Measurements from ENCODE around the gene SF3B6.

DNA sequence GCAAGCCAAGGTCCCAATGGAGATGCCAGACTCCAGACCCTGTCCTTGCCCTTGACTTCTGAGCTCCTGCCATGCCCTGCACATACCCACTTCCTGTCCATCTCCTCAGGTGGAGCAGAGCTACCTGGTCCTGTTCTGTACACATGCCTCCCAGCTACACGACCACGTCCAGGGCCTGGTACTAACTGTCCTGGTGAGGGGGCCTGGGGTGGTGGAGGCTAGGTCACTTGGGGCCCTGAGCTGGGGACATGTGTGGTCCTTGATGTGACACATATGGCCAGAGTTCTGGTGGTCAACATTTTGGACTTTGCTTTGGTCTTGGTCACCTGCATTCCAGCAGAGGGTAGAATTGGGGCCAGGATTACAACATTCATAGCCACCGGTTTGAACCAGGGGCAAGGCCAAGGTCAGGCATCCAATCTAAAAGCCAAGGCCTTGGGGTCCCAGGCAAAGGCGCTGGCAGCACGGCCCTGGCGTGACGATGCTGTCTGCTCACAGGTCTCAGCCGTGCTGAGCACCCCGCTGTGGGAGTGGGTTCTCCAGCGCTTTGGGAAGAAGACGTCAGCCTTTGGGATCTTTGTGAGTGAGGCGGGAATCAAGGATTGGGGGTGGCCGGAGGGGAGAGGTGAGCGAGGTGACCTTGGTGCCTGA, 53.7 kb downstream of the SF3B6 start:
- TF ChIP-seq, protein P1, sequence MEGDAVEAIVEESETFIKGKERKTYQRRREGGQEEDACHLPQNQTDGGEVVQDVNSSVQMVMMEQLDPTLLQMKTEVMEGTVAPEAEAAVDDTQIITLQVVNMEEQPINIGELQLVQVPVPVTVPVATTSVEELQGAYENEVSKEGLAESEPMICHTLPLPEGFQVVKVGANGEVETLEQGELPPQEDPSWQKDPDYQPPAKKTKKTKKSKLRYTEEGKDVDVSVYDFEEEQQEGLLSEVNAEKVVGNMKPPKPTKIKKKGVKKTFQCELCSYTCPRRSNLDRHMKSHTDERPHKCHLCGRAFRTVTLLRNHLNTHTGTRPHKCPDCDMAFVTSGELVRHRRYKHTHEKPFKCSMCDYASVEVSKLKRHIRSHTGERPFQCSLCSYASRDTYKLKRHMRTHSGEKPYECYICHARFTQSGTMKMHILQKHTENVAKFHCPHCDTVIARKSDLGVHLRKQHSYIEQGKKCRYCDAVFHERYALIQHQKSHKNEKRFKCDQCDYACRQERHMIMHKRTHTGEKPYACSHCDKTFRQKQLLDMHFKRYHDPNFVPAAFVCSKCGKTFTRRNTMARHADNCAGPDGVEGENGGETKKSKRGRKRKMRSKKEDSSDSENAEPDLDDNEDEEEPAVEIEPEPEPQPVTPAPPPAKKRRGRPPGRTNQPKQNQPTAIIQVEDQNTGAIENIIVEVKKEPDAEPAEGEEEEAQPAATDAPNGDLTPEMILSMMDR (IDR thresholded peaks at IDR 0.05), result no peak
- TF ChIP-seq POLR2A (IDR thresholded peaks at IDR 0.05) (no peak), EP300 (IDR thresholded peaks at IDR 0.05) (no peak)

Data from ovary (tissue), 3 donors.